Hepatocyte (in vitro differentiated cells): ENCODE measurements around the gene LRRFIP1. TPM values are rescaled to one million over a fixed set of nuclear protein-coding genes. Genes with fewer than 3 reads are reported as not detected.

ENCODE experiments used
- DNase-seq: peaks from one replicate; pipeline ENCODE4 v3.0.0-alpha.2; 2016; ENCODE audit warnings: low spot score
- H2AFZ ChIP-seq: fragments of 200-600 bp; sonication (generic); 2 replicates; pipeline ENCODE4 v1.6.0; 2016; ENCODE audit warnings: antibody characterized with exemption, mild to moderate bottlenecking
- H3K27ac ChIP-seq: fragments of 200-600 bp; sonication (generic); 2 replicates; pipeline ENCODE4 v1.5.1; 2016; ENCODE audit warnings: mild to moderate bottlenecking
- H3K27me3 ChIP-seq: fragments of 200-600 bp; sonication (generic); 2 replicates; pipeline ENCODE4 v1.6.1; 2016
- H3K36me3 ChIP-seq: fragments of 200-600 bp; sonication (generic); replicated peaks from 2 replicates; pipeline ENCODE4 v1.5.1; 2016; ENCODE audit warnings: low read depth; ENCODE audit not compliant: insufficient read depth
- H3K4me1 ChIP-seq: fragments of 200-600 bp; sonication (generic); 2 replicates; pipeline ENCODE4 v1.5.1; 2016; ENCODE audit warnings: mild to moderate bottlenecking, moderate library complexity; ENCODE audit not compliant: insufficient read depth
- H3K4me2 ChIP-seq: fragments of 200-600 bp; sonication (generic); 2 replicates; pipeline ENCODE4 v1.6.0; 2016
- H3K4me3 ChIP-seq: fragments of 200-600 bp; sonication (generic); 2 replicates; pipeline ENCODE4 v1.5.1; 2016; ENCODE audit warnings: mild to moderate bottlenecking
- H3K79me2 ChIP-seq: fragments of 200-600 bp; sonication (generic); 2 replicates; pipeline ENCODE4 v1.6.0; 2017; ENCODE audit warnings: mild to moderate bottlenecking
- H3K9me2 ChIP-seq: fragments of 200-600 bp; sonication (generic); replicated peaks from 2 replicates; pipeline ENCODE4 v1.6.0; 2017; ENCODE audit warnings: mild to moderate bottlenecking; ENCODE audit not compliant: insufficient read depth
- H3K9me3 ChIP-seq: fragments of 200-600 bp; sonication (generic); 2 replicates; pipeline ENCODE4 v1.5.1; 2016; ENCODE audit warnings: low read depth, mild to moderate bottlenecking
- H4K20me1 ChIP-seq: fragments of 200-600 bp; sonication (generic); 2 replicates; pipeline ENCODE4 v1.6.0; 2016; ENCODE audit warnings: mild to moderate bottlenecking; ENCODE audit not compliant: insufficient read depth, poor library complexity, severe bottlenecking
- CTCF ChIP-seq: fragments of 200-600 bp; sonication (generic); IDR thresholded peaks from 2 replicates; pipeline ENCODE4 v1.5.1; 2016; ENCODE audit warnings: antibody characterized with exemption, mild to moderate bottlenecking; ENCODE audit not compliant: poor library complexity
- EZH2 ChIP-seq: fragments of 200-600 bp; sonication (generic); IDR thresholded peaks from 2 replicates; pipeline ENCODE4 v1.6.1; 2016; ENCODE audit warnings: antibody characterized with exemption, mild to moderate bottlenecking, borderline replicate concordance
- EZH2phosphoT487 ChIP-seq: fragments of 200-600 bp; sonication (generic); IDR thresholded peaks from one replicate; pipeline ENCODE4 v1.6.1; 2018; ENCODE audit warnings: antibody characterized with exemption, mild to moderate bottlenecking, low read depth, moderate library complexity; ENCODE audit not compliant: unreplicated experiment, severe bottlenecking
- WGBS: methylation state at CpG from one replicate; pipeline ENCODE4 v1.1.6; 2016; ENCODE audit warnings: low lambda C conversion rate; ENCODE audit errors: missing lambda C conversion rate; 5-methylcytosine and 5-hydroxymethylcytosine counted together
- polyA plus RNA-seq: library from polyadenylated mRNA; unstranded; fragments of >200 nt; fragmentation: Nextera tagmentation; extraction: Ambion mirVana; gene quantifications from 2 replicates; pipeline ENCODE4 v1.2.1, GENCODE V29; 2016
- total RNA-seq: library from RNA; depleted of rRNA; stranded (reverse); fragments of >200 nt; gene quantifications from 2 replicates; pipeline ENCODE4 v1.2.3, GENCODE V29; 2014

LRRFIP1 gene
- total and polyA plus RNA-seq, 2 experiments from 2014 or later, result 42.7 to 64.1 TPM

DNA sequence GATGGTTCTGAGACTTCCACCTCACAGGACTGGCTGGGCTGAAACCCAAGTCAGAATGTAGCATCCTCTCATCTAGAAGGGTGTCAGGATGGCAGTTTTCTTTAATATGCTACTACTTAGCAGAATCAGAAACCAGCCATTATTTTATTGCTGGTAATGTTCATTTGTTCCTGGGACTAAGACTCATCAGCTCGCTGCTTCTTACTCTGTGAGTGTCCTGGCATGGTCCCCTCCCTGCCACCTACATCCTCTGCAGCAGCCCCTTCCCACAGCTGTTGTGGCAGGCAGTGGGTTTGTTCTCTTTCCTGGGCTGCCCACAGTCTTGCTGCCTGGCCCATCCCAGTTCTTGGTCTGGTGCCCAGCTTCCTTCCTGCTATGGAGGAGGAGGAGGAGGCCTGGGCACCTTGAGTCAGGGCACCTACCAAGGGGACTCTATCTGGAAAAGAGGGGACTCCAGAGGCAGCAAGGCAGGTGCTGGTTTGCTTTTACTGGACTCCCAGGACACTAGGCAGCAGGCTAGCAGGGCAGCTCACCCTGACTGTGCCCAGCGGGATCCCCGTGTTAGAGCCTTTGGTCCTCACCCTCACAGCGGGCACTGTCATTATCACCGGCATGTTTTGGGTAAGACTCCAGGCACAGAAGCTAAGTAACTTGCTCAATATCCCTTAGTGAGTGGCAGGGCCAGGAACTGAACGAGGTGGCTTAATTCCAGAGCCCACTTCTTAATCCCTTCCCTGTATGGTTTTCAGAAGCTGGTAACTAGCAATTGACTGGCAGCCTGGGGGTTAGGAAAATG lies 62.1 kb downstream of the LRRFIP1 start:
- peaks cover 15% of the 10 kb centered on the region for H4K20me1 ChIP-seq
- no peak overlapping the region for H2AFZ ChIP-seq
- H3K27ac ChIP-seq, result no peak overlapping the region
- no peak for TF ChIP-seq EZH2phosphoT487
- no peak for TF ChIP-seq CTCF
- no peaks in the 10 kb centered on the region for H3K9me3 ChIP-seq
- no peaks in the 10 kb centered on the region for H3K36me3 ChIP-seq
- no peak for DNase-seq
- no peak overlapping the region for H3K4me3 ChIP-seq
- H3K4me2 ChIP-seq, result no peak overlapping the region
- 93% methylated on average over 6 of the region's 6 CpGs for WGBS
- H3K9me2 ChIP-seq, result no peaks in the 10 kb centered on the region
- H3K4me1 ChIP-seq, result peaks cover 11% of the 10 kb centered on the region
- no peaks in the 10 kb centered on the region for H3K27me3 ChIP-seq
- peaks cover 30% of the 10 kb centered on the region for H3K79me2 ChIP-seq

DNA sequence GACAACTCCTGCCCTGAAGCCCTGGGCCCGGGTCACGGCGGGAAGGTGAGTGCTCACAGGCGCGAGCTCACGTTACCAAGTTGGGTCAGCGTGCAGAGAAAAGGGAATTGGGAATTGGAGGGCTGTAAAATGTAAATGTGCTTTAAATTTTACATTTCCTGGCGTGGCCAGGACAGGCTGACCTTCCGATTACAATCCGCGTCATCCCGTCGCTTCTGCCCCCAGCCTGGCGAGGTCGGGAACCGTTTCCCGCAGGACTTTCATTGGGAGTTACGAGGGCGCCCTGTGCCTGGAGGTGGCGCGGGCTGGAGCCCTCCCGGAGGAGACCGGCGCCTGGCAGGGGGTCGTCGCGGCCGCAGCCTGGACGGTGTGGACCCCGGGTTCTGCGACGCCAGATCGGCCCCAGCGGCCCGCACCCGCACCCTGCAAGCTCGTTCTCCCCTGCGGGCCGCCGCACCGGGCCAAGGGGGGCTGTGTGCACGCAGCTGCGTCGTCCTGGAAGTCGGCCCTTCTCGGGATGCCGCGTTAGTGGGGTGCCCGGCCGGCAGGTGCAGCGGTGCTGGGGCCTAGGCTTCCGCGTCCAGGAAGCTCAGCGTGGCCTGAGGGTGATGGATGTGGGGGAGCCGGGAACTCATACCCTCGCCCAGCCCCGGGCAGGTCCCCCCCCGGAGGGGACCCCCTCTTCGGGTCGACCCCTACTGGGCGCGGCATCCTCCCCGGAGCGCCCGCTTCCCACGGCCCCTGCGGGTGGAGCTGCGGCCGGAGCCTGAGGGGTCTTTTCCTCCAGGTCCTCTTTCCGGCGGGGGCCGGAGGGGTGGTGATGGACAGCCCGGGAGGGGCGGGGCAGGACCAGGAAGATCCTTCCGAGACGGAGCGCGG lies 63.9 kb downstream of the LRRFIP1 start:
- Histone ChIP-seq H3K27me3 (no peaks in the 10 kb centered on the region), H3K9me2 (no peaks in the 10 kb centered on the region), H3K79me2 (peaks cover 47% of the 10 kb centered on the region), H2AFZ (peak overlapping the region; percentile 82), H3K36me3 (no peaks in the 10 kb centered on the region), H3K4me1 (peaks cover 27% of the 10 kb centered on the region), H3K9me3 (no peaks in the 10 kb centered on the region), H3K27ac (peak overlapping the region; percentile 78), H3K4me3 (peak overlapping the region; percentile 54), H4K20me1 (peaks cover 29% of the 10 kb centered on the region), H3K4me2 (peak overlapping the region; percentile 98)
- WGBS, result 6% methylated on average over 60 of the region's 78 CpGs
- no peak for TF ChIP-seq CTCF
- no peak for TF ChIP-seq EZH2phosphoT487
- TF ChIP-seq EZH2, result no peak
- DNase-seq, result peak; percentile 51

DNA sequence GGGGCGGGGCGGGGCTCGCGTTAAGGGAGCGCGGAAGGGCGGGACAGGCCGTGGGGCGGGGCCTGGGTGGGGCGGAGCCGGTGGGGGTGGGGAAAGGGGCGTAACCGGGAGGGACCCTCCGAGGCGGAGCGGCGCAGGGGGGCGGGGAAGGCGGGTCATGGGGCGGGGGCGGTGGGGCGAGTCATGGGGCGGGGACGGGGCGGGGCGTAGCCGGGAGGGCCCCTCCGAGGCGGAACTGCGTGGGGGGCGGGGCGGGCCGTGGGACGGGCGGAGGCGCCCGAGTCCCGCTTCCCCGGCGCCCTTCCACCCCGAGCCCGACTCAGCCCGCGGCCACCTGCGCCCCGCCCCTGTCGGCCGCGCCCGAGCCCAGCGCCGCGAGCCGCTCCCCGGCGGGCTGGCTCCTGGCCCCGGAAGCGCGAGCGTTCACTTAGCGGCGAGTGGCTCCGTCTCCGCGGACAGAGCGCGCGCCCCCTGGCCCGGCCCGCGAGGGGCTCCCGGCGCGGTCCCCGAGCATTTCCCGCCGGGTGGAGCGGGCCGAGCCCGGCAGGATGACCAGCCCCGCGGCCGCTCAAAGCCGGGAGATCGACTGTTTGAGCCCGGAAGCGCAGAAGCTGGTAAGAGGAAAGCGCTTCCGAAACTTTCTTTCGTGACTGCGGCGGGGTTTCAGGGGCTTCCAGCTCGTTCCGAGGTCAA lies 64.7 kb downstream of the LRRFIP1 start:
- H2AFZ ChIP-seq, result peak overlapping the region; percentile 14
- no peaks in the 10 kb centered on the region for H3K9me3 ChIP-seq
- no peaks in the 10 kb centered on the region for H3K9me2 ChIP-seq
- peaks cover 35% of the 10 kb centered on the region for H3K4me1 ChIP-seq
- 1% methylated on average over 20 of the region's 94 CpGs for WGBS
- peak overlapping the region; percentile 98 for H3K4me3 ChIP-seq
- H3K79me2 ChIP-seq, result peaks cover 55% of the 10 kb centered on the region
- peaks cover 36% of the 10 kb centered on the region for H4K20me1 ChIP-seq
- DNase-seq, result peak; percentile 97
- peak overlapping the region; percentile 98 for H3K4me2 ChIP-seq
- no peaks in the 10 kb centered on the region for H3K27me3 ChIP-seq
- H3K27ac ChIP-seq, result peak overlapping the region; percentile 99
- H3K36me3 ChIP-seq, result no peaks in the 10 kb centered on the region
- TF ChIP-seq EZH2 (no peak), EZH2phosphoT487 (no peak), CTCF (no peak)
